GM18519 (cell line): ENCODE measurements around the gene NOMO2.
"Not testable (repeated sequence)": the region's sequence is repeated elsewhere in the genome, so short reads cannot be mapped to it uniquely, and the experiment has no call there.

Experiments
- ATAC-seq: cut with Tn5 transposase; IDR thresholded peaks from one replicate; pipeline ENCODE4 v1.9.1; 2021; ENCODE audit warnings: mild to moderate bottlenecking, moderate library complexity; ENCODE audit not compliant: unreplicated experiment, low FRiP score

NOMO2 gene

GRCh38 chr16:18579261-18579660, 17.4 kb upstream of the NOMO2 start:
- ATAC-seq, result not testable (repeated sequence)

DNA sequence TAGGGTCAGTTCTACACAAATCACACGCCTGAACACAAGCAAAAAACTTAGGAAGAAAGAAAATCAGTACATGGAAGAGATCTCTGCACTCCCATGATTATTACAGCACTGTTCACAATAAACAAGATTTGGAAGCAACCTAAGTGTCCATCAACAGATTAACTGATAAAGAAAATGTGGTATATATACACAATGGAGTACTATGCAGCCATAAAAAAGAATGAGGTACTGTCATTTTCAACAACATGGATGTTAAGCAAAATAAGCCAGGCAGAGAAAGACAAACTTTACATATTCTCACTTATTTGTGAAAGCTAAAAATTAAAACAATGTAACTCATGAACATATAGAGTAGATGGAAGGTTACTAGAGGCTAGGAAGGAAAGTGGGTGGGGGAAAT, 16.0 kb upstream of the NOMO2 start:
- not testable (repeated sequence) for ATAC-seq

DNA sequence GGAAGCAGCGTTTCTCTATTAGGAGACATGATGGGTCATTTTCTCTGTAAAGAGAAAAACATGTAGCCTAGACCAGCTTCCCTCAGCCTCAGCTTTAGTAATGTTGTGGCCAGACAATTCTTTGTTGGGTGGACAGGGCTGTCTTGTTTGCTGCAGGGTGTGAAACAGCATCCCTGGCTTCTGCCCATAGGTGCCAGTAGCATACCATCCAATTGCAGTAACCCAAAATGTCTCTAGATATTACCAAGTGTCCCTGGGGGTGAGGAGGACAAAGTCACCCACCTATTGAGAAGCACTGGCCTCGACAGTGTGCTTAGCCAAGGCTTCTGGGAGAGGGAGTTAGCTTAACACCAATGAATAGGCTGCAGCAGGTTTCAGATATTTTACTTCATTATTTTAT, 14.0 kb upstream of the NOMO2 start:
- not testable (repeated sequence) for ATAC-seq

DNA sequence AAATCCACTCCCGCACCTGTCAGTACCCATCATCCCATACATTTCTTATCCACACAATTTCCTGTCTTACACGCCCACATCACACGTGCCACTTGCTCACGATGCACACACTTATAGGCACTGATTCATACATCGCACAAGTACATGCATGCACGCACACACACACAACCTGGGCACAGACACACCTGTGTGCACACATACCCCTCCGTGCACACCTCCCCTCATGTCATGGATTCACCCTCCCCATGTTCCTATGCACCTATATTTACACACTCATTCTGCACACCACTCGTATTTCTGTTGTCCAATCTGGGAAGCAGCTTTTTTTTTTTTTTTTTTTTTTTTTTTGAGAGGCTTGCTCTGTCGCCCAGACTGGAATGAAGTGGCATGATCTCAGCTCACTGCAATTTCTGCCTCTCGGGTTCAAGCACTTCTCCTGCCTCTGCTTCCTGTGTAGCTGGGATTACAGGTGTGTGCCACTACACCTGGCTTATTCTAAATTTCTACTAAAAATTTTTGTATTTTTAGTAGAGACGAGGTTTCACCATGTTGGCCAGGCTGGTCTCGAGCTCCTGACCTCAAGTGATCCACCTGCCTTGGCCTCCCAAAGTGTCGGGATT, 13.5 kb upstream of the NOMO2 start:
- ATAC-seq, result not testable (repeated sequence)

DNA sequence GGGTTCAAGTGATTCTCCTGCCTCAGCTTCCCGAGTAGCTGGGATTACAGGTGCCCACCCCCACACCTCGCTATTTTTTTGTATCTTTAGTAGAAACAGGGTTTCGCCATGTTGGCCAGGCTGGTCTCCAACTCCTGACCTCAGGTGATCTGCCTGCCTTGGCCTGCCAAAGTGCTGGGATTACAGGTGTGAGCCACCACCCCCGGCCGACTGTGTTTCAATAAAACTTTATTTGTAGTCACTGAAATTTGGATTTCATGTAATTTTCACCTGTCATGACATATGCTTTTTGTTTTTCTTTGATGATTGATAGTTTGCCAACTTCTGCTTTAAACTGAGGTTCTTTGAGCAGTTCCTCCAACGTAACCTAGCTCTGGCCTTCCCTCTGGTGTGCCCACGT, 12.0 kb upstream of the NOMO2 start:
- ATAC-seq, result not testable (repeated sequence)

DNA sequence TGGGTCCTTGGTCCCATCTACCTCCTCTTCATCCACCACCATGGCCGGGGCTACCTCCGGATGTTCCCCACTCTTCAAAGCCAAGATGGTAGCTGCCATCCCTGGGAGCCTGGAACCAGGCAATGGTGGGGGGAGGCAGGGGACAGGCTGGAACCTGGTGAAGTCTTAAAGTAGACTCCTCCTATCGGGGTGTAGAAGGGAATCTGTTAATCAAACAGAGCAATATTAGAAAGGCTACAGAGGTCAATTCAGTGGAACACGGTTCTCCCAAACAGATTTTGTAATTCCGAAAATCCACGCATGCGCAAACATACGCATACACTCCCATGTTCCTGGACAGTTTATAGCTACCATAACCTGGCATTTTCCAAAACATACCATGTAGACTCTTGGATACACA, 11.1 kb upstream of the NOMO2 start:
- ATAC-seq, result not testable (repeated sequence)

GRCh38 chr16:18571307-18571850, 9.5 kb upstream of the NOMO2 start:
- not testable (repeated sequence) for ATAC-seq

DNA sequence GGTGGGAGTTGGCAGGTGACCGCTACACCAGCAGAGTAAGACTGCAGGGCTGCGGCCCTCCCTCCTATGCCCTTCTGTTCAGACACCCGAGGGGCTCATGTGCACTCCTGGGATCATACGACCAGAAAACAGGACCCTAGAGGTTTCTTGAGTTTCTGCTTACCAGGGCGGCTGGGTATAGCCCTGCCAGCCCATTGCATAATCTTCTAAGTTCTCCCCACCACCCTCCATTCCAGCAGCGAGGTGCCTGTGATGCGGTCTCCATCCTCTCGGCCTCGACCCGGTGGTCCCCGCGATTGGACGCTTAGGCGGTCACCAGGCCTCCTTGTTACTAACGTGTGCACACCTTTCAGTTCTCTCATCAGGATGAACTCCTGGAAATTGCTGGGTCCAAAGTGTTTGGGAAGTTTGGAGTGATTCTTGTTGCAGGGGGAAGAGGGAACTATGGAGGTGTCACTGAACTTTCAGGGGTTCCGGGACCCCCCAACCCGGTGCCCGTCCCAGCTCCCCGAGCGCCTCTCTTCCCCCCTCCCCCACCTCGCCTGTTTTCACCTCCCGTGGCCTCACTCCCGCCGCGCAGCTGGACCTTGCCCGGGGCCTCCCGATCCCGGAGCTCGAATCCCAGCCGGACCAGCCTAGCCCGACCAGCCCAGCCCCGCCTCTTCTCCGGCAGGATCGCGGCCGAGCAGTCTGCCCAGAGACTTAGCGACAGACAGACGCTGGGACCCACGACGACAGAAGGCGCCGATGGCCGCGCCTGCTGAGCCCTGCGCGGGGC, 8.8 kb upstream of the NOMO2 start:
- not testable (repeated sequence) for ATAC-seq

DNA sequence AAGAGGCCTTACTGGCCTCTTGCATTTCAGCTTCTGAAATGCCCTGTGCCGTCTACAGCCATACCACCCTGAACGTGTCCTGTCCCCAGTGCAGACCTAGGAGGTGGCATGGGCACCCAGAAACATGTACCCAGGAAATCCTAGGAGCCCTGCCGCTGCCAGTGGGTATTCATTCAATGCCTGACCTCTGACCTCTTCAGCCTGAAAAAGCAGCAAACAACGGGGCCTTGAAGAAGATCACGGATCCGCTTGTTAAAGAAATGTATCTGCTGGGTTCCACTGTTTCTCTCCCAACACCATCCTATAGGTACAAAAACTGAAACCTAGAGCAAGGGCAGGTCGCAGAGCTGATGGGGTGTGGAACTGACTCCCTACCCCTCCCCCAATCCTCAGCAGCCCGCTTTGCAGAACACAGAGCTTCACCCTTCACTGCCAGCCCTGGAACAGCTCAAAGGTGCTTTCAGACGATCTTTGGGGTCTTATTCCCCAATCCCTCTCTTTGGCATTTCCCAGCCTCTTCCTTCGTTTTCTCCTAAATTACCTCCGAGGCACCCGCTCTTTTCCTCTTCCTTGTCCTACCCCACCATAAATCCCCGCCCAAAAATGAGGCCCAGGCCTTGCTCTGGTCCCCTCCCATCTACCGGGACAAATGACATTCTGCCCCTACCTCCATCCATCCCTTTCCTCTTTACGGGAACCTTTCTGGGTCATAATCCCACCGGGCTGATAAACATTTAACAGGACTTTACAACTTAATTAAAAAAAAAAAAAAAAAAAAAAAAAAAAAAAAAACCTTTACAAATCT, 1.3 kb downstream of the NOMO2 start:
- ATAC-seq, result not testable (repeated sequence)

DNA sequence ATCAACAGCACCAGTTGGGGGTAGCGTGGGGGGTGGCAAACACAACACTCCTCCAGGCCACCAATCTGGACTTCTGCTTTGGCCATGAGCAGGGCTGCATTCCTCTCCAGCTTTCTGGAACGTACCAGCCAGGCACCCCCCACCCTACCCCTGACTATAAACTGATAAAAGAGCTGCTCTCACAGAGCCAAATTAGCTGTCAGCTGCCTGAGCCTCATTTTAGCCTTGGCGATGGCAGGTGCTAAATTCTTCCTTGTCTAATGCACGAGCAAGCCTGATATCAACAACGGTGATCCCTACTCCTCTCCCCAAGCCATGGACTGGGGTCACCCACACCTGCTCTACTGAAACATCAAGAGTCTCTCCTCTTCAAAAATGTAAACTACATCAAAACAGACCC, 8.2 kb downstream of the NOMO2 start:
- ATAC-seq, result not testable (repeated sequence)

GRCh38 chr16:18547382-18547781, 14.5 kb downstream of the NOMO2 start:
- not testable (repeated sequence) for ATAC-seq

DNA sequence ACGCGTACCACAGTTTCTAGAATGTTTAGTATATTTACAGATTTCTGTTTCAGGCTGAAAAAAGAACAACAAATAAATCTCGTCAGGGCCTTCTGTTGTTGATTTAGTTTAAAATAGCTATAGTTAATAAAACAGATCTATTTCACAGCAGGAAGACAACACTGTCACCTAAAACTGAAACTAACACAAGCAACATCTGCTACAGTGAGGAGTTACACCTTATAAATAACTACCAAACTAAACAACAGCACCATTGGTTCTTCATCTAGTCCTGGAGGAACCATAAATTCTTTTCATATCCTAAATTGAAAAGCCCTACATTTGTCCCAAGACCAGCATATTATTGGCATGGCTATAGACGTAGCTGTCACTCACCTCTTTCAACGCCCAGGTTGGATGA, 15.0 kb downstream of the NOMO2 start:
- ATAC-seq, result not testable (repeated sequence)

DNA sequence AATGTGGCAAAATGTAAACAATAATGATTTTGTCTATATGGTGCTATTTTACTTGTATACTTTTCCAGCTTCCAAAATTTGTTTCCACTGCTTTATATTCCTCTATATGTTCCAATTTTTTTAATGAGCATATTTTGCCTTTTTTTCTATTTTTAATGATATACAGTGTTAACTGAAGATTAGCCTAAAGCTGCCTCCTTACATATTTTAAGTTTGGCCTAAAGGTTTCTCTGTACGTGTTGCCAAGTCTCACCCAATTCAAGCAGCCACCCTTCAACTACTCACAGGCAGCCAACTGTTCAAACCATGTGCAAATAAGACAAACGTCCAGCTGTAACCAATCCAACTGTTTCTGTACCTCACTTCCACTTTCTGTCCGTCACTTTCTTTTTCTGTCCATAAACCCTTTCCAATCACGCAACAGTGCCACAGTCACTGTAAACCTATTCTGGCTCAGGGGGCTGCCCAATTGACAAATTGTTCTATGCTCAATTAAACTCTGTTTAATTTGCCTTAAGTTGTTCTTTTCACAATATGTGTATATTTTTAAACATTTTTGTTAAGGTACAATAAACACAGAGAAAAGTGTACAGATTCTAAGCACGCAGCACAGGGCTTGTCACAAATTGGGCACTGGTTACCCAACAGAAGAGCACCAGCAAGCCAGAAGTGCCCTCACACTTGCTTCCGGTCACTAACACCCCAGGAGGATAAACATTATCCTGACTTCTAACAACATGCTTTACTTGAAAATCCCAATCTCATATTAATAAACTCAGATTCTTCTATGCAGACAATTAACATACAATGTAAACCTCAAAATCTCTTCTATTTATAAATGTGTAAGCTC, 17.4 kb downstream of the NOMO2 start:
- not testable (repeated sequence) for ATAC-seq

GRCh38 chr16:18541912-18542311, 20.0 kb downstream of the NOMO2 start:
- not testable (repeated sequence) for ATAC-seq

GRCh38 chr16:18537004-18537403, 24.9 kb downstream of the NOMO2 start:
- not testable (repeated sequence) for ATAC-seq

GRCh38 chr16:18535519-18536168, 26.3 kb downstream of the NOMO2 start:
- ATAC-seq, result not testable (repeated sequence)

DNA sequence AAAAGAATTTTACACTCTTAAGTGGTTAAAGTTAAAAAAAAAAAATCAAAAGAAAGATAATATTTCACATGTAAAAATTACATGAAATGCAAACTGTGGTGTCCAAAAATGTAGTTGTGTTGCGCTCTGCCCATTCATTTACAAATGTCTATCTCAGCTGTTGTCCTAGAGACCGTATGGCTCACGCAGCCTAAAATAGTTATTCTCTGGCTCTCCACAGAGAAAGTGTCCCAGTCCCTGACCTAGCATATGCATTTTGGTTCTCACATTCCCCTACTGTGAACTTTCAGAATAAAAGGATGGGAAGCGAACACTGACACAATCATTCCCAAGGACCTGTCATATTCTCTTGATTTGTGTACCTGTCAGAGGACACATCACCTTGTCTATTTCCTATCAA, 27.6 kb downstream of the NOMO2 start:
- not testable (repeated sequence) for ATAC-seq

DNA sequence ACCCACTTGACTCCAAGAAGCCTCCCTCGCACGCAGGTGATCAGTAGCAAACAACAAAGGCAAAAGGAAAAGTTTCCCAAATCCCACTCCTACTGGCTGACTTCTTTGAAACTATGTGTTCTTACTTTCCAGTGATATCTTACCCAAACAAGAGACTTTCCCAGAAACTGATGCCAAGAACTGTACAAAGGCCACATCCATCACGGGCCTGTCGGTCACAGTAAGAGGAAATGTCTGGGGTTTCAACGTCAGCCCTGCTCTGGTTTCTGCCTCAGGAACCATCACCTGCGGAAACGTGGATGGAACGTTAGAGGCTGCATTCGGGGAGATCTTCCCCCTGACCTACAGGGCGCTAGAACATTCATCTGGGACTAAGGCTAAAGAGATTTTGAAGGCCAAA, 30.6 kb downstream of the NOMO2 start:
- ATAC-seq, result not testable (repeated sequence)

DNA sequence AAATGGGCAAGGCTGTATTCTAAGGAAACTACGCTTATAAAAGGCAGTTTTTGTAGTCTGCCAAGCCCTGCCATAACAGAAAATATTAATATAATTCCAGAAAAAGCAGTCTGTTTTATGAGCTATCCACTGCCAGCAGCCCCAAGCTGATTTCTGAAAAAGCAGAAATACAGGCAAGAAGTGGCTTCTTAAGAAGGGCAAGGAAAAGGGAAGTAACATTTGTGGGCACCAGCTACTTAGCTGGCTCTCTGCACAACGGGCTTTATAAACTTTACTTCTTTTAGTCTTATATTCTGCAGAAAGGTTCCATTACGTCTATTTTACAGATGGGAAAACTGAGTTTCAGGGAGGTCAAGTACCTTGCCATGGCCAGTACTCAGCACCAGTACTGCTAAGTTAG, 31.6 kb downstream of the NOMO2 start:
- not testable (repeated sequence) for ATAC-seq
